A172 (cell line): Measurements from ENCODE around the gene FAM53A. TPM values are rescaled to one million over a fixed set of nuclear protein-coding genes. Genes with fewer than 3 reads are reported as not detected.

ENCODE experiments used
- DNase-seq: peaks from one replicate; pipeline ENCODE4 v3.0.0-alpha.2; 2015; ENCODE audit warnings: low spot score
- total RNA-seq: library from RNA; depleted of rRNA; stranded (reverse); fragments of >200 nt; shearing (Covaris generic); gene quantifications from 2 replicates; pipeline ENCODE4 v1.2.3, GENCODE V29; 2014

Gene FAM53A
- total RNA-seq, 1 experiment from 2014 or later: 4.1 TPM

DNA sequence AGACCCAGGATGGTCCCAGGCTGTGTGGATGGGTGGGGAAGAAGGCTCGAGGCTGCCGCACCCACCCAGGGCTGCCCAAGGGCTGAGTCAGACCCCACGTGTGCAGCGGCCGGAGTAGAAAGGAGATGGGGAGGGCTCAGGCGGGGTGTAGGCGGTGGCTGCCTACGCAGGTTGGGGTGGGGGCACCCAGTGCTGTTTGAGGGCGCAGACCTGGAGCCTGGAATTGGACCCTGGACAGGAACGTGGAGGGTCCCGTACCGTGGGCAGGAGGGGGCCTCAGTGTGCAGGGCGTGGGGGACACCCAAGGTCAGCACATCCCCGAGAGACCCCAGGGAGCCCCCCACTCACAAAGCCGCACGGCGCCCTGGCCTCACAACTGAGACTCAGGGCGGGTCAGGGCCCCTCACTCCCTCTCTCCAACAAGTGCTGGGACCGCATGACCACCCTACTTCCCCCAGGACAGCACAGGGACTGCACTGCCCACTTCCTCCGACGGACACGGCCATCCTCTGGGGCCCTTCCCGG, 79.9 kb downstream of the FAM53A start:
- DNase-seq: peak; percentile 66

- no peak for DNase-seq
Measured at GRCh38 chr4:1603413-1604135, 80.5 kb downstream of the FAM53A start.

- no peak for DNase-seq
Measured at GRCh38 chr4:1602655-1603412, 81.3 kb downstream of the FAM53A start.

DNA sequence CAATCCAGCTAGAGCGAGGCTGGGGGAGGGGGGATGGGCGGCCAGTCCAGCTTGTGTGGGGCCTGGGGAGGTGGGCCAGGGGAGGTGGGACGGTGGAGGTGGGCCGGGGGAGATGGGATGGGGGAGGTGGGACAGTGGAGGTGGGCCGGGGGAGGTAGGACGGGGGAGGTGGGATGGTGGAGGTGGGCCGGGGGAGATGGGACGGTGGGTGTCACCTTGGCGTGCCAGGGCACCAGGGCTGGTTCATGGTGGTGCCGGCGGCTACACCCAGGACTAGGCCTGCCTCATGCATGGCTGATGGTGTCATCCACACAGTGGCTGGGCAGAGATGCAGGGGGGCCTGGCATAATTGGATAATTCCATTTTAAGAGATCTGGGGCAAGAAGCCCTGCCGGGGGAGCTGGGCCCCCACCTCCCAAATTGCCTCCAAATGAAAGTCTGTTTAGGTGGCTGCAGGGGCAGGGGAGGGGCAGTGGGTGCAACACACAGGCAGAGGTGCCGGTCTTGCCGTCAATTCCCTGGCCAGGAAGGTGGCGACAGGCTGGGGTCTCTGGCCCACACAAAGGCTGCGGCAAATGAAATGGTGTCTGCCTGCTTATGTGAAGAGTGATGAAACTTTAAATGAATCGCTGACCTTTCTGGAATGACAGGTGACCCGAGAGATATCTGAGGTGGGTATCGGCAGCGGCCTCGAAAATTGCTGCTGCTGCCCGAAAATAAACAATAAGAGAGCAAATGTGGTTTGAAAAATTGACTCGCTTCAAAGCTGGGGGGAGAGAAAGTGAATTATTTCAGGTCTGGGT, 82.1 kb downstream of the FAM53A start:
- no peak for DNase-seq

DNA sequence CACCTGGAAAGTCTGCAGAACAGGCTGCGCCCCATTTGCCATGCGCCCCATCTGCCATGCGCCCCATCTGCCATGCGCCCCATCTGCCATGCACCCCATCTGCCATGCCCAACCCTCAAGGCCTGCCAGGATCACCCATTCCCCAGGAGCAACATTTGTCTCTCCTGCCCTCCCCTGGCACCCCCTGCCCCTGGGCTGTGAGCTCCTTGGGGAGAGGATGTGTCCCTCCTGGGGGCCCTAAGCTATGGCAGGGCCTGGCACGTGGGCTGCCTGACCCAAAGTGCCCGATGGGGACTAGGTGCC, 82.6 kb downstream of the FAM53A start:
- no peak for DNase-seq

DNA sequence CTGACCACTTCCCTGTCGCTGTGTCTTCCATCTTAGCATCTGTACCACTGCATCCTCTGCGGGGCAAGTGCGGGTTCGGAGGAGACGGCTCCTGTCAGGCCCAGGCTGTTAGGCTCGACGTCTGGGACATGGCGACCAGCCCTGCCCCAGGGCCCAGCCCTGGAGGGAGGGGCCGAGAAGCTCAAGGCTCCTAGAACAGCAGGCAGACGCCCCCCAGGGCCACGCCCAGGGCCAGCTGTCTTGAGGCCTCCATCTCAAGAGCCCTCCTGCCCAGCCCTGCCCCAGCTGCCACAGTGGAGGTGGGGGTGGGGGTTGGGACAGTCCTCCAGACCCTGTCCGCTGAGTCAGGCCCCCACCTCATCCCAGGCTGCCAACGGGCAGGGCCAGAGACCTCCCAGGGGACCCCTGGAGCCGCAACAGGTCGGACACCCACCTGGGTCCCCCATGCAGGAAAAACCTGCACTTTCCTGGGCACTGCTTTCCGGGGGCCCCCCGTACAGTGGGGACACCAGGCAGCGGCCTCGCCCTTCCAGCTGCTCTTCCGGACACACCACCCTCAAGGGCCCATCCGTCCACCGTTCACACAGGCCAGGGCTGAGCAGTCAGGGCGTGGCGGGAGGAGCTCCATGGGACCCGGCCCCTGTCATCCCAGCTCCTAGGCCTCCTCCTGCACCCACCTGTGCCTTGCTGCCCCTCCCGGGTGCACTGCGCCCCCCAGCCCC, 83.1 kb downstream of the FAM53A start:
- DNase-seq: no peak

GRCh38 chr4:1600211-1600780, 83.8 kb downstream of the FAM53A start:
- DNase-seq: no peak

GRCh38 chr4:1599491-1600210, 84.5 kb downstream of the FAM53A start:
- DNase-seq: no peak

DNA sequence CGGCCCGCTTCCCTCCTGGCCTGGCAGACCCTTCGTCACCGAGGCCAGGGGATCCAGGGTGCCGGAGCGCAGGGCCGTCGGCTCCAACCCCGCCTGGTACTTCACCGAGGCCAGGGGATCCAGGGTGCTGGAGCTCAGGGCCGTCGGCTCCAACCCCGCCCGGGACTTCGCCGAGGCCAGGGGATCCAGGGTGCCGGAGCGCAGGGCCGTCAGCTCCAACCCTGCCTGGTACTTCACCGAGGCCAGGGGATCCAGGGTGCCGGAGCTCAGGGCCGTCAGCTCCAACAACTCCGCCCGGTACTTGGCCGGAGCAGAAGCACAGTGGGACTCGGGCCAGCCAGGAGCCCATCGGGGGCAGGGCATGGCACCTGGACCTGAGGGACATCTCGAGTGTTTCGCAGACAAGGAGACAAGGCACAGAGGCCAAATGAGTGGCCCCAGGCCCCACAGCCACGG, 85.1 kb downstream of the FAM53A start:
- no peak for DNase-seq

- no peak for DNase-seq
Measured at GRCh38 chr4:1598206-1599025, 85.7 kb downstream of the FAM53A start.

- DNase-seq: no peak
Measured at GRCh38 chr4:1597021-1597931, 86.8 kb downstream of the FAM53A start.

- no peak for DNase-seq
Measured at GRCh38 chr4:1596393-1596792, 87.7 kb downstream of the FAM53A start.

DNA sequence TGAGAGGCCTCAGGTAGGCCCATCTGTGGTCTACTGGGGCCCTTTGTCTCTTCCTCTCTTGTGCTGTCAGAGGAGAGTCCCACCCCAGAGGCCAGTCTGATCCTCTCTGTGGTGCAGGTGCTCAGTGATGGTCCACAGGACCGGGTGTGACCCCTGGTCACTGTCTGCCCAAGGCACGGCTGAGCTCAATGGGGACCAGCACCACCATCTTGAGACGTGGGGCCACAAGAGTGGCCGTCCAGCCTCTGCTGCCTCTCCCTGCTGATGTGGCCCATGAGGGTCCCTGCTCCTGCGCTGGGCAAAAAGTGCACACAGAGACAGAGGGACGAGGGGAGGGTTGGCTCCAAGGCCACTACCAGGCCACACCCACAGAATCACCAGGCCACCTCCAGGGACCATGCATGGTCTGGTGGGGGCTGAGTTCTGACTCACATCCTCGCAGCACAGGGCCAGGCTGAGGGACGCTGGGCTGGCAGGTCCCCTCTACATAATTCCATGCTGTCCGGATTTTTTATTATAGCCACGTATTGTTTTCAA, 88.3 kb downstream of the FAM53A start:
- no peak for DNase-seq

GRCh38 chr4:1594871-1595788, 89.0 kb downstream of the FAM53A start:
- DNase-seq: no peak

- no peak for DNase-seq
Measured at GRCh38 chr4:1593881-1594345, 90.2 kb downstream of the FAM53A start.

DNA sequence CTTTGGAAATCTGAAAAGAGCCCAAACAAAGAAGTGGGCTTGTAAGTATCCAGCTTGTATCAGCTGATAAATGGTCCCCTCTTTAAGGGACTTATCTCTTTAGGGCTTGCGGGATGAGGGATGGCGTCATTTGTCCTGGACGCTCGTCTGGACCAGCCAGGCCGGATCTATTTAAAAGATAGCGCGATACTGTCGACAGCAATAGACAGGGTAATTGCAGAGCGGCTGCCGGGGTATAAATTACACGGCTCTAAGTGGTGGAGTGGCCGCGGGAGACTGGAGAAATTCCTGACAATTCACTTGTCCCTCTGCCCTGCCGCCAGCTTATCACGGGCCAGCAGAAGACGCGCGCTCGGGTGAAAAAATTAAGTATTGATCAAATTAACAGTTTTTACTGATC, 90.7 kb downstream of the FAM53A start:
- no peak for DNase-seq
